Measurements from ENCODE around the gene CC2D1A. TPM values are rescaled to one million over a fixed set of nuclear protein-coding genes. Genes with fewer than 3 reads are reported as not detected.
"Not testable (repeated sequence)": the region's sequence is repeated elsewhere in the genome, so short reads cannot be mapped to it uniquely, and the experiment has no call there.

CC2D1A gene
- total RNA-seq, 2 experiments from 2014 or later: 30.2 to 34.3 TPM

GRCh38 chr19:13964776-13965175, 58.8 kb downstream of the CC2D1A start:
- Mint-ChIP-seq H3K4me3 (no peak overlapping the region), H3K27ac (no peak overlapping the region), H3K4me1 (no peaks in the 10 kb centered on the region), H3K36me3 (ENCODE audit: low read depth) (peaks cover 16% of the 10 kb centered on the region), H3K9me3 (ENCODE audit: low read depth) (no peaks in the 10 kb centered on the region), H3K27me3 (no peaks in the 10 kb centered on the region)
- ATAC-seq (no peak), DNase-seq (no peak)
- intact Hi-C loops (cut with DNase I, micrococcal nuclease): no loop called here
- ChIA-PET CTCF (no interaction called here), POLR2A (no interaction called here)

GRCh38 chr19:13965377-13965896, 59.4 kb downstream of the CC2D1A start:
- Mint-ChIP-seq H3K36me3 (ENCODE audit: low read depth) (peaks cover 13% of the 10 kb centered on the region), H3K4me1 (no peaks in the 10 kb centered on the region), H3K9me3 (ENCODE audit: low read depth) (no peaks in the 10 kb centered on the region), H3K27ac (no peak overlapping the region), H3K4me3 (no peak overlapping the region), H3K27me3 (no peaks in the 10 kb centered on the region)
- DNase-seq (no peak), ATAC-seq (no peak)
- intact Hi-C loops (cut with DNase I, micrococcal nuclease): no loop called here
- POLR2A ChIA-PET: no interaction called here
- CTCF ChIA-PET: no interaction called here

- Mint-ChIP-seq H3K36me3 (ENCODE audit: low read depth) (peaks cover 13% of the 10 kb centered on the region), H3K4me1 (no peaks in the 10 kb centered on the region), H3K4me3 (no peak overlapping the region), H3K27me3 (no peaks in the 10 kb centered on the region), H3K27ac (no peak overlapping the region), H3K9me3 (ENCODE audit: low read depth) (no peaks in the 10 kb centered on the region)
- intact Hi-C loops (cut with DNase I, micrococcal nuclease): no loop called here
- POLR2A ChIA-PET: no interaction called here
- DNase-seq (no peak), ATAC-seq (no peak)
- CTCF ChIA-PET: no interaction called here
Measured at GRCh38 chr19:13965926-13966683, 60.1 kb downstream of the CC2D1A start.

- Mint-ChIP-seq H3K36me3 (ENCODE audit: low read depth) (peaks cover 8% of the 10 kb centered on the region), H3K4me1 (no peaks in the 10 kb centered on the region), H3K4me3 (no peak overlapping the region), H3K27me3 (no peaks in the 10 kb centered on the region), H3K27ac (no peak overlapping the region), H3K9me3 (ENCODE audit: low read depth) (no peaks in the 10 kb centered on the region)
- intact Hi-C loops (cut with DNase I, micrococcal nuclease): no loop called here
- CTCF ChIA-PET: no interaction called here
- DNase-seq (no peak), ATAC-seq (no peak)
- POLR2A ChIA-PET: no interaction called here
Measured at GRCh38 chr19:13966684-13967128, 60.7 kb downstream of the CC2D1A start.

- H3K4me3 Mint-ChIP-seq; H3K27ac Mint-ChIP-seq; H3K9me3 Mint-ChIP-seq (ENCODE audit: low read depth); ATAC-seq; POLR2A ChIA-PET; H3K4me1 Mint-ChIP-seq; H3K36me3 Mint-ChIP-seq (ENCODE audit: low read depth); DNase-seq; intact Hi-C loops (cut with DNase I, micrococcal nuclease); H3K27me3 Mint-ChIP-seq: not testable (repeated sequence)
- CTCF ChIA-PET: interaction anchor here (0.6 kb wide), 1 partner anchor 36 kb away, joined by 4 read pairs; no protein-coding TSS in a partner anchor
Measured at GRCh38 chr19:13967206-13967605, 61.2 kb downstream of the CC2D1A start.

GRCh38 chr19:13968383-13968935, 62.5 kb downstream of the CC2D1A start:
- no peak overlapping the region for H3K27ac Mint-ChIP-seq
- DNase-seq: no peak
- peaks cover 7% of the 10 kb centered on the region for H3K36me3 Mint-ChIP-seq (ENCODE audit: low read depth)
- CTCF ChIA-PET: interaction anchor here (0.8 kb wide), 1 partner anchor 87 kb away, joined by 5 read pairs; no protein-coding TSS in a partner anchor
- no peaks in the 10 kb centered on the region for H3K4me1 Mint-ChIP-seq
- intact Hi-C loops (cut with DNase I, micrococcal nuclease): no loop called here
- no peaks in the 10 kb centered on the region for H3K27me3 Mint-ChIP-seq
- POLR2A ChIA-PET: no interaction called here
- H3K9me3 Mint-ChIP-seq (ENCODE audit: low read depth): no peaks in the 10 kb centered on the region
- ATAC-seq: no peak
- H3K4me3 Mint-ChIP-seq: no peak overlapping the region

- POLR2A ChIA-PET: no interaction called here
- no peak for ATAC-seq
- Mint-ChIP-seq H3K9me3 (ENCODE audit: low read depth) (no peaks in the 10 kb centered on the region), H3K4me3 (no peak overlapping the region), H3K36me3 (ENCODE audit: low read depth) (peaks cover 8% of the 10 kb centered on the region), H3K27me3 (no peaks in the 10 kb centered on the region), H3K4me1 (peaks cover 2% of the 10 kb centered on the region), H3K27ac (no peak overlapping the region)
- DNase-seq: no peak
- intact Hi-C loops (cut with DNase I, micrococcal nuclease): no loop called here
- CTCF ChIA-PET: no interaction called here
Measured at GRCh38 chr19:13968999-13969398, 63.0 kb downstream of the CC2D1A start.

- no peak overlapping the region for H3K27ac Mint-ChIP-seq
- H3K27me3 Mint-ChIP-seq: no peaks in the 10 kb centered on the region
- ATAC-seq (no peak), DNase-seq (no peak)
- intact Hi-C loops (cut with DNase I, micrococcal nuclease): no loop called here
- H3K4me3 Mint-ChIP-seq: no peak overlapping the region
- no peaks in the 10 kb centered on the region for H3K9me3 Mint-ChIP-seq (ENCODE audit: low read depth)
- H3K36me3 Mint-ChIP-seq (ENCODE audit: low read depth): peaks cover 13% of the 10 kb centered on the region
- peaks cover 8% of the 10 kb centered on the region for H3K4me1 Mint-ChIP-seq
- ChIA-PET CTCF (interaction anchor here (0.6 to 1.2 kb wide), 5 partner anchors 9 to 113 kb away, joined by 3 read pairs; partner anchors contain the start of gene DCAF15), POLR2A (no interaction called here)
Measured at GRCh38 chr19:13969897-13970296, 63.9 kb downstream of the CC2D1A start.

GRCh38 chr19:13971868-13972267, 65.9 kb downstream of the CC2D1A start:
- H3K27me3 Mint-ChIP-seq; H3K9me3 Mint-ChIP-seq (ENCODE audit: low read depth); H3K4me3 Mint-ChIP-seq; CTCF ChIA-PET; H3K27ac Mint-ChIP-seq; POLR2A ChIA-PET; DNase-seq; ATAC-seq; intact Hi-C loops (cut with DNase I, micrococcal nuclease); H3K4me1 Mint-ChIP-seq: not testable (repeated sequence)
- H3K36me3 Mint-ChIP-seq (ENCODE audit: low read depth): peaks cover 10% of the 10 kb centered on the region

- H3K9me3 Mint-ChIP-seq (ENCODE audit: low read depth): no peaks in the 10 kb centered on the region
Measured at GRCh38 chr19:13972368-13973155, 66.6 kb downstream of the CC2D1A start.

GRCh38 chr19:13973479-13973878, 67.5 kb downstream of the CC2D1A start:
- CTCF ChIA-PET: interaction anchor here (0.7 kb wide), 2 partner anchors 80 to 142 kb away, joined by 3 read pairs; no protein-coding TSS in a partner anchor
- intact Hi-C loops (cut with DNase I, micrococcal nuclease); POLR2A ChIA-PET; H3K4me3 Mint-ChIP-seq; ATAC-seq; H3K27ac Mint-ChIP-seq; H3K9me3 Mint-ChIP-seq (ENCODE audit: low read depth); H3K4me1 Mint-ChIP-seq; DNase-seq; H3K27me3 Mint-ChIP-seq: not testable (repeated sequence)
- peaks cover 10% of the 10 kb centered on the region for H3K36me3 Mint-ChIP-seq (ENCODE audit: low read depth)

More at GRCh38 chr19:13972368-13973155, 66.6 kb downstream of the CC2D1A start:
- POLR2A ChIA-PET: no interaction called here
- intact Hi-C loops (cut with DNase I, micrococcal nuclease): no loop called here
- no peaks in the 10 kb centered on the region for H3K27me3 Mint-ChIP-seq
- DNase-seq (no peak), ATAC-seq (no peak)
- CTCF ChIA-PET: interaction anchor here (0.7 kb wide), 2 partner anchors 80 to 142 kb away, joined by 3 read pairs; no protein-coding TSS in a partner anchor
- no peak overlapping the region for H3K27ac Mint-ChIP-seq
- H3K36me3 Mint-ChIP-seq (ENCODE audit: low read depth): peaks cover 10% of the 10 kb centered on the region
- peaks cover 8% of the 10 kb centered on the region for H3K4me1 Mint-ChIP-seq
- H3K4me3 Mint-ChIP-seq: no peak overlapping the region

Measured in activated CD4-positive, alpha-beta T cell treated with anti-CD3 and anti-CD28 coated beads for 36 hours (primary cell).